ENCODE measurements around the gene TMEM33. TPM values are rescaled to one million over a fixed set of nuclear protein-coding genes. Genes with fewer than 3 reads are reported as not detected.
A peak's percentile ranks its signal among the peaks of the same experiment; 100 is the strongest.

TMEM33 gene
- total RNA-seq: 22.5 TPM
- long read RNA-seq, full-length matches to known transcripts: 8 of 10 reads
- long read RNA-seq, partial matches to known transcripts: 0 of 10 reads
- long read RNA-seq, other reads (novel, unspliced or antisense): 2 of 10 reads

- Histone ChIP-seq H3K27ac (replicated peaks) (peak within 1 kb of the TSS; percentile 89), H3K36me3 (peaks cover 17% of the 10 kb centered on the region), H3K4me3 (peak within 1 kb of the TSS; percentile 99), H3K4me1 (peaks cover 43% of the 10 kb centered on the region), H3K9me3 (replicated peaks) (no peaks in the 10 kb centered on the region), H3K27me3 (ENCODE audit: low read depth) (no peaks in the 10 kb centered on the region)
- TF ChIP-seq, protein P1, sequence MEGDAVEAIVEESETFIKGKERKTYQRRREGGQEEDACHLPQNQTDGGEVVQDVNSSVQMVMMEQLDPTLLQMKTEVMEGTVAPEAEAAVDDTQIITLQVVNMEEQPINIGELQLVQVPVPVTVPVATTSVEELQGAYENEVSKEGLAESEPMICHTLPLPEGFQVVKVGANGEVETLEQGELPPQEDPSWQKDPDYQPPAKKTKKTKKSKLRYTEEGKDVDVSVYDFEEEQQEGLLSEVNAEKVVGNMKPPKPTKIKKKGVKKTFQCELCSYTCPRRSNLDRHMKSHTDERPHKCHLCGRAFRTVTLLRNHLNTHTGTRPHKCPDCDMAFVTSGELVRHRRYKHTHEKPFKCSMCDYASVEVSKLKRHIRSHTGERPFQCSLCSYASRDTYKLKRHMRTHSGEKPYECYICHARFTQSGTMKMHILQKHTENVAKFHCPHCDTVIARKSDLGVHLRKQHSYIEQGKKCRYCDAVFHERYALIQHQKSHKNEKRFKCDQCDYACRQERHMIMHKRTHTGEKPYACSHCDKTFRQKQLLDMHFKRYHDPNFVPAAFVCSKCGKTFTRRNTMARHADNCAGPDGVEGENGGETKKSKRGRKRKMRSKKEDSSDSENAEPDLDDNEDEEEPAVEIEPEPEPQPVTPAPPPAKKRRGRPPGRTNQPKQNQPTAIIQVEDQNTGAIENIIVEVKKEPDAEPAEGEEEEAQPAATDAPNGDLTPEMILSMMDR (IDR thresholded peaks at IDR 0.05; ENCODE audit: borderline replicate concordance): peak; percentile 47
- intact Hi-C loops (cut with micrococcal nuclease): no loop called here
- peak; percentile 86 for DNase-seq
Measured at GRCh38 chr4:41934901-41935651, at the start of gene TMEM33. TMEM33 (plus strand) TSS chr4:41935429; CDS start chr4:41935485, 56 bp downstream.

DNA sequence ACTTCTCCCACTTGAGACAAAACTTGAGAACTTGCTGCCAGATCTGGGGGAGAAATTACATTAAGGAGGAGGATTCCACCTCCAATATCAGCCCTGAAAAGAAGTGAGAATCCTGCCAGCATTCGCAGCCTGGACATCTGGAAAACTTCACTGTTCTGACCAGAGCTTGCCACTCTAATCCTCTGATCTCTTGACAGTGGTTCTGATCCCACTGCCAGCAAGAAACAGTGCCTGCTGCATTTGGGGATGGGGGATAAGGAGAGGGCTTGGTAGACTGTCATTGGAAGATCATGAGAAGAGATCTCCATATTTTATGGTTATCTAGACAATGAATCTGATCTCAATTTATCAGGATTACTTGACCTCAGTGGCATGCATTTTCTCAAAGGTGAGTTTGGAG, 49.8 kb upstream of the TMEM33 start:
- DNase-seq: no peak
- peaks cover 83% of the 10 kb centered on the region for H3K27me3 ChIP-seq (ENCODE audit: low read depth)

GRCh38 chr4:41887277-41887676, 48.0 kb upstream of the TMEM33 start:
- DNase-seq: no peak
- TF ChIP-seq, protein P1 (IDR thresholded peaks at IDR 0.05; ENCODE audit: borderline replicate concordance): no peak
- Histone ChIP-seq H3K36me3 (no peaks in the 10 kb centered on the region), H3K9me3 (replicated peaks) (no peaks in the 10 kb centered on the region), H3K4me1 (peaks cover 4% of the 10 kb centered on the region), H3K27me3 (ENCODE audit: low read depth) (peaks cover 80% of the 10 kb centered on the region), H3K4me3 (no peak overlapping the region), H3K27ac (replicated peaks) (no peak overlapping the region)
- intact Hi-C loops (cut with micrococcal nuclease): loop anchor here (5.0 kb wide), 1 partner anchor 195 kb away; no protein-coding TSS in a partner anchor

More for the DNA sequence above, 49.8 kb upstream of the TMEM33 start:
- Histone ChIP-seq H3K27ac (replicated peaks) (no peak overlapping the region), H3K4me3 (no peak overlapping the region), H3K9me3 (replicated peaks) (no peaks in the 10 kb centered on the region), H3K36me3 (no peaks in the 10 kb centered on the region), H3K4me1 (peaks cover 22% of the 10 kb centered on the region)
- TF ChIP-seq, protein P1 (IDR thresholded peaks at IDR 0.05; ENCODE audit: borderline replicate concordance): no peak
- intact Hi-C loops (cut with micrococcal nuclease): loop anchor here (5.0 kb wide), 1 partner anchor 193 kb away; no protein-coding TSS in a partner anchor

- H3K27me3 ChIP-seq (ENCODE audit: low read depth): peaks cover 79% of the 10 kb centered on the region
- intact Hi-C loops (cut with micrococcal nuclease): loop anchor here (5.0 kb wide), 1 partner anchor 196 kb away; no protein-coding TSS in a partner anchor
- TF ChIP-seq, protein P1 (IDR thresholded peaks at IDR 0.05; ENCODE audit: borderline replicate concordance): peak; percentile 94
- no peaks in the 10 kb centered on the region for H3K9me3 ChIP-seq (replicated peaks)
- no peaks in the 10 kb centered on the region for H3K4me1 ChIP-seq
- no peak overlapping the region for H3K4me3 ChIP-seq
- DNase-seq: no peak
- no peaks in the 10 kb centered on the region for H3K36me3 ChIP-seq
- H3K27ac ChIP-seq (replicated peaks): no peak overlapping the region
Measured at GRCh38 chr4:41887821-41888686, 47.2 kb upstream of the TMEM33 start.

- no peak for DNase-seq
- Histone ChIP-seq H3K4me1 (no peaks in the 10 kb centered on the region), H3K4me3 (no peak overlapping the region), H3K27ac (replicated peaks) (no peak overlapping the region), H3K36me3 (no peaks in the 10 kb centered on the region), H3K9me3 (replicated peaks) (no peaks in the 10 kb centered on the region), H3K27me3 (ENCODE audit: low read depth) (peaks cover 79% of the 10 kb centered on the region)
- intact Hi-C loops (cut with micrococcal nuclease): loop anchor here (5.0 kb wide), 1 partner anchor 196 kb away; no protein-coding TSS in a partner anchor
- TF ChIP-seq, protein P1 (IDR thresholded peaks at IDR 0.05; ENCODE audit: borderline replicate concordance): no peak
Measured at GRCh38 chr4:41888687-41889074, 46.5 kb upstream of the TMEM33 start.
